Cardiac septum (tissue), 1 donor: ENCODE data around the gene PPP1R1C. TPM values are rescaled to one million over a fixed set of nuclear protein-coding genes. Genes with fewer than 3 reads are reported as not detected.

ENCODE experiments used
- DNase-seq: peaks from one replicate; pipeline ENCODE4 v3.0.0-alpha.2; 2020; ENCODE audit warnings: low spot score
- intact Hi-C: fragments of 100-400 bp; cut with DNase I; formaldehyde crosslinking; loops from one replicate; pipeline ENCODE4 v1.14.0; 2022
- total RNA-seq: library from RNA; stranded (reverse); fragmentation: NEBNext Ultra II Directional; extraction: Animal tissue kit (Norgen Biotek cat#: 25700); gene quantifications from one replicate; pipeline ENCODE4 v1.2.1, GENCODE V29; 2021
- donor health status: DM: no; HTN: no; CAD: no.

The PPP1R1C gene
- total RNA-seq, 1 donor from 2014 or later = 29.6 TPM

GRCh38 chr2:182144041-182144775 lies 158.6 kb downstream of the PPP1R1C start:
- DNase-seq = no peak
- intact Hi-C loops = no loop called here

DNA sequence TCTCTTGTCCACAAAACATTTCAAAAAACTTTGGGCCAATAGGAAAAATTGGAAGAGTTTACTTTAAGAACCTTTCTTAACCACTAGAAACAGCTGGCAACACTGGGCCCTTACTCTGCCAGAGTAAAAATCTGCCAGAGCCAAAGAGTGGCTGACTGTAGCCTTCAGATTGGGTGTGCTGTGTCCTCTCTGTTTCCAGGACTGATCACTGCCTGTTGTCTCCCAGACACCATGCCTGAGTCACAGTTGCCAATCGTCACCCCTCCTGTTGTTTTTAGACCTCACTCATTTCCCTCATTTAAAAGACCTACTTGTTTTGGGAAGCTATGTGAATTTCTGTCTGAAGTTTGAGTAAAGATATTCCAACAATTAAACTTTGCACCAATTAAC lies 159.1 kb downstream of the PPP1R1C start:
- intact Hi-C loops = no loop called here
- no peak for DNase-seq

GRCh38 chr2:182148344-182148743 lies 162.7 kb downstream of the PPP1R1C start:
- no peak for DNase-seq
- intact Hi-C loops = no loop called here

DNA sequence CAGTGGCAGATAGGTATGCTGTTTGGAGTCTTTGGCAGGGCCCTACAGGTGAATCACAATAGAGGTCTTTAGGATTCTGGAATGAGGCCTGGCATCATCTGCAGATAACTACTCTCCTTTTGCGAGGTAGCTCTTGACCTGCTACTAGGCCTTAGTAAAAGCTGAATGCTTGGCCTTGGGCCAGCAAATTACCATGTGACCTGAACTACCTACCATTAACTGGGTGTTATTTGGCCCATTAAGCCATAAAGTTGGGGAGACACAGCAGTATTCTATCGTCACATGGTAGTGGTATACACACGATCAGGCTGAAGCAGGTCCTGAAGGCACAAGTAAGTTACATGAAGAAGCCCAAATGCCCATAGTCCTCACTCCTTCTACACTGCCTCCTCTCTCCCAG lies 178.2 kb downstream of the PPP1R1C start:
- no peak for DNase-seq
- intact Hi-C loops = no loop called here

DNA sequence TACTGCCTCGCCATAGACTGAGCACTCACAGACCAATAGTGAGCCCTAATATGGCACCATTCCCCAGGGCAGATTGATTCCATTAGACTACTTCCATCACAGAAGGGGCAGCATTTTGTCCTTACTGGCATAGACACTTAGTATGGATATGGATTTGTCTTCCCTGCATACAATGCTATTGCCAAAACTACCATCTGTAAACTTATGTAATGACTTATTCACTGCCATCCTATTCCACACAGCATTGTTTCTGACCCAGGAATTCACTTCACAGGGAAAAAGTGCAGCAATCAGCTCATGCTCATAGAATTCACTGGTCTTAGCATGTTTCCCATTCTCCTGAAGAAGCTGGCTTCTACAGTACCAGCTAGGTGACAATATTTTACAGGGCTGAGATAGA lies 179.0 kb downstream of the PPP1R1C start:
- no peak for DNase-seq
- intact Hi-C loops = no loop called here

DNA sequence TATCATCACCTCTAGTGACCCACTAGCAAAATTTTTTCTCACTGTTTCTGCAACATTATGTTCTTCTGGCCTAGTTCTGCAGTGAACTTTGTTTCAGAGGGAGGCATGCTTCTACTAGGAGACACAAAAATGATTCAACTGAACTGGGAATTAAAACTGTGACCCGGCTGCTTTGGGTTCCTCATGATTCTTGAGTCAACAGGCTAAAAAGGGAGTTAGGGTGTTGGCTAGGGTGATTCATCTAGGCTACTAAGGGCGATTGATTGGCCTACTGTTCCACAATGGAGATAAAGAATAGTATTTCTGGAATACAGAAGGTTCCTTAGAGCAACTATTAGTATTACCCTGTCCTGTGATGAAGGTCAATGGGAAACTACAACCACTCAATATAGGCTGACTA lies 179.5 kb downstream of the PPP1R1C start:
- no peak for DNase-seq
- intact Hi-C loops = no loop called here

- no peak for DNase-seq
- intact Hi-C loops = no loop called here
Observed at GRCh38 chr2:182166406-182166805, 180.8 kb downstream of the PPP1R1C start.

GRCh38 chr2:182166841-182167240 lies 181.2 kb downstream of the PPP1R1C start:
- intact Hi-C loops = no loop called here
- DNase-seq = no peak

Other genes starting within 250 kb of the PPP1R1C start
- 80.8 TPM for gene ITPRID2, start 94.1 kb upstream of the PPP1R1C start, total RNA-seq